DND-41 (cell line): Measurements from ENCODE around the gene A2M.

Experiments used
- EZH2 ChIP-seq: IDR thresholded peaks from 3 replicates; pipeline ENCODE4 v1.6.1; 2012; ENCODE audit warnings: borderline replicate concordance, low read depth, mild to moderate bottlenecking, moderate library complexity, low read length, inconsistent platforms; ENCODE audit not compliant: severe bottlenecking
- TF ChIP-seq, protein P1 (sequence below): IDR thresholded peaks from 2 replicates; pipeline ENCODE4 v1.5.1; 2012; ENCODE audit warnings: borderline replicate concordance, low read length, moderate library complexity, mild to moderate bottlenecking; ENCODE audit not compliant: poor library complexity, severe bottlenecking; ENCODE audit errors: extremely low read depth

GRCh38 chr12:9107542-9107873, 8.2 kb downstream of the A2M start:
- TF ChIP-seq, protein P1, sequence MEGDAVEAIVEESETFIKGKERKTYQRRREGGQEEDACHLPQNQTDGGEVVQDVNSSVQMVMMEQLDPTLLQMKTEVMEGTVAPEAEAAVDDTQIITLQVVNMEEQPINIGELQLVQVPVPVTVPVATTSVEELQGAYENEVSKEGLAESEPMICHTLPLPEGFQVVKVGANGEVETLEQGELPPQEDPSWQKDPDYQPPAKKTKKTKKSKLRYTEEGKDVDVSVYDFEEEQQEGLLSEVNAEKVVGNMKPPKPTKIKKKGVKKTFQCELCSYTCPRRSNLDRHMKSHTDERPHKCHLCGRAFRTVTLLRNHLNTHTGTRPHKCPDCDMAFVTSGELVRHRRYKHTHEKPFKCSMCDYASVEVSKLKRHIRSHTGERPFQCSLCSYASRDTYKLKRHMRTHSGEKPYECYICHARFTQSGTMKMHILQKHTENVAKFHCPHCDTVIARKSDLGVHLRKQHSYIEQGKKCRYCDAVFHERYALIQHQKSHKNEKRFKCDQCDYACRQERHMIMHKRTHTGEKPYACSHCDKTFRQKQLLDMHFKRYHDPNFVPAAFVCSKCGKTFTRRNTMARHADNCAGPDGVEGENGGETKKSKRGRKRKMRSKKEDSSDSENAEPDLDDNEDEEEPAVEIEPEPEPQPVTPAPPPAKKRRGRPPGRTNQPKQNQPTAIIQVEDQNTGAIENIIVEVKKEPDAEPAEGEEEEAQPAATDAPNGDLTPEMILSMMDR = no peak
- no peak for TF ChIP-seq EZH2
